DMS79 treated with DMSO at 0.1 percent for 48 hours (cell line): ENCODE results near the gene JAKMIP1.

Experiments used
- DNase-seq: peaks from one replicate; lab custom pipeline; 2025; lab: John Stamatoyannopoulos, UW

JAKMIP1 gene

DNA sequence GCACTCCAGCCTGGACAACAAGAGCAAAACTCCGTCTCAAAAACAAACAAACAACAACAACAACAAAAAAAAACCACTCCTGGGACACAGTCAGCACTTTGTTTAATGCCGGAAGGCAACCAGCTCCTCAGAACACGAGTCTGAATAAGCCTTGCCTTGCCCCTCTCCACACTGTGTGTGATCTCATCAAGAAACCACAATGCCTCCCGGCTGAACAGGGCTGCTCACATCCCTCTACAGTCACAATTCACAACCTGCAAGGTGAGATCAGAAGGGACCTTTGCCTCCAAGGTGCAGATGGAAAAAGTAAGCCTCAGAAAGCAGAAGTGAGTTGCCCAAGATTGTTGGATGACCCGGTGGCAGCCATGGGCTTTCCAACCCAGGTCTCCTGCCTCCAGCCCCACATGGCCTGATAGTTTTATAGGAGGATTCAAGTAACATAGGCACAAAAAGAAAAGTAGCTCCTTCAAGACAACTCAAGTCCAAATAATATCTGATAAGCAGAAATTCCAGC lies 80.8 kb downstream of the JAKMIP1 start:
- DNase-seq = no peak

DNA sequence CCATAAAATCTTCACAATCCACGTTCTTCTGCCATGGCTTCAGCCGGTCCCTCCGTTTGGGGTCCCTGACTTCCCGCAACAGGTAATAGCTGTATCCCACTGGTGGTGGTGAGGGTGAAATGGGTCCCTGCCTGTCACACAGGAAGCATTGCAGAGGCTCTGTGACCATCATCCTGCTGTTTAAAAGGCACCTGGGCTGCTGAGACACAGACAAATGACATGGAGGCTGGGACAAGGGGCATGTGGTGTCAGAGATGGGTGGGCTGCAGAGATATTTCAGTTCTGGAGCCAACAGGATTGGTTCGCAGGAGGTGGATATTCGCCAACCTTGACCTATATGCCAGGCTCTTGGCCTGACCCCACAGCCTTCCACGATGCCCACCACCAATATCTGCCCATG lies 82.1 kb downstream of the JAKMIP1 start:
- no peak for DNase-seq

DNA sequence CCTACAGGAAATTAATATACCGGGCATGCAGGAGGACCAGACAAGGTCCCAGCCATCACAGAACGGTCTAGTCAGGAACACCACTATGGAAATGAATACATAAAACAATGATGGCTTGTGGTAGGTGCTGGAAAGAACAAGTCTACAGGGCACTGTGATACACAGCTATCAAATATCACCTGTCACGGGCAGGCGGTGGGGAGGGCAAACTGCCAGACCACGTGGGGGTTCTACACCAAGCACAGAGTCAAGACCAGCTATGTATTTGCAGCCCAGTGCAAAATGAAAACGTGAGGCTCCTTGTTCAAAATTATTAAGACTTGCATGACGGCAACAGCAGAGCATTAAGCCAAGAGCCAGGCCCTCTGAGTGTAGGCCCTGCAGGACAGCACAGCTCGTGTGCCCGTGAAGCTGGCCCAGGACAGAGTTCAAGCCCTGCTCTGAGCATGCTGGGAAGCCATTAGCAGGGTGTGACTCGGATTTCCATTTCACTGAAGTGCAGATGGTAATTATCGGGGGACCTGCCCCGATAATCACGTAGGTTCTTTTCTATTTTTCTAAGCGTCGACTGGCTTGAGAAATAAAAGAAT lies 83.6 kb downstream of the JAKMIP1 start:
- DNase-seq = peak; percentile 62

DNA sequence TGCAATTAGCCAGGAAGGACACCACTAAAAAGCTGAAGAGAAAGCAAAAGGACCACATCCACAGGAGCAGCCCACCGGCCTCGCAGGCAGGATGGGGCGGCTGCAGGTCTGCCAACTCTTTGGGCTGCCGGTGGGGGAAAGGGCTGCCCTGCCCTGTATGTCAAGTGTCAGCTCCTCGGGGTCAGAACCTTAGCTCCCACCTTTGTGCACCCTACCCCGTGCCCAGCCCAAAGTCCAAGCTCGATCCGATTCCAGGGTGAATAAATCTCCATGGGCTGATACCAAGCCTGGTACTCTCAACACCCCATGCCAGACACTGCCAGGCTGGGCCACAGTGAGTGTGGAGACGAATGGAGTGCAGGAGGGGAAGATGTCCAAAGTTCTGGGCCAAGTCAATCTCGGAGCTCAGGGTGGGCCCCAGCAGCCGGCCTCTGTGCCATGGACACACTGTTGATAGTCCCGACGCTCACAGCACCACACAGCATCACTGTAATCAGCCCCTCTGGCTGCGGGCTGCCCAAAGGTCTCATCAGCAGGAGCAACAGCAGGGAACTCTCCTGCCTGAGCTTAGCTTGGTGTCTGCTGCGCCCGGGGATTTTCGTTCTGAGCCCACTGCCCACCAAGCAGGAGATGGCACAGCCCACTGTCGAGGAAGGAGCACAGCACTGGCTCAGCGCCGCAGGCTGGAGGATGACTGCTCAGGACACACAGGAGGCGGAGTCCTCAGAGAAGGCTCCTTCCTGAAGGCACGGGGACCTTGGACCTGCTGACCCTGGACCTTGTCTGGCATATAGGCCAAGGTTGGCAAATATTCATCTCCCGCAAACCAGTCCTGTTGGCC lies 84.4 kb downstream of the JAKMIP1 start:
- DNase-seq = no peak

DNA sequence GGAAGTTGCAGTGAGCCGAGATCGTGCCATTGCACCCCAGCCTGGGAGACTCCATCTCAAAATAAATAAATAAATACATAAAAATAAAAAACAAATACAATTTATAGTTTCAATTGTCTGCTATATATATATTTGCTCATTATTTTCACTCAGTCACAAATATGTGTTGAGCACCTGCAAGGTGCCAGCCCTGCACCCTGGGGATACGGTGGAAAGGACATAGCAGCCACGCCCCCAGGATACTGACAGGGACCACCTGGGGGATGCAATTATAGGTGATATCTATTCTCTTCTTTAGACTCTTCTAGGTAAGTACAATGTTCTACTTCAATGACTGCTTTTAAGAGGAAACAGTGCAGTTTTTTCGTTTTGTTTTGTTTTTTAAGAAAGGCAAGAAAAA lies 85.0 kb downstream of the JAKMIP1 start:
- DNase-seq = no peak

DNA sequence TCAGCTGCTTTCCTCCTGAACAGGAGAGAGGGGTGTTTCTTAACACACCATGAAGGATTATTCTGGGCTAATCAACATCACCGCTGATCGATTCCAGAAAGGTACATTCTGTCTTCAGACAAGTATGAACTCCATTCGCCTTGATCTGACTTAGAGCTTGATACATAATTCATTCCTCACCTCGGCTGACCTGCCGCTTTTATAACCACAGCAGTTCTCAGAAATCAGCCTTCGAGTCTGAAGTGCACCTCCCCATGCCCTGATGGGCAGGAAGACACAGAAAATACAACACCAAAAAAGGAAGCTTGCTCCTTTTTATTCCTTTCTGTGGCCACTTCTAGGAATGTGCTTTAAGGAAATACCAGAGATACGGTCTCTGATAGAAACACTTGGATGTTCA lies 85.7 kb downstream of the JAKMIP1 start:
- DNase-seq = no peak

DNA sequence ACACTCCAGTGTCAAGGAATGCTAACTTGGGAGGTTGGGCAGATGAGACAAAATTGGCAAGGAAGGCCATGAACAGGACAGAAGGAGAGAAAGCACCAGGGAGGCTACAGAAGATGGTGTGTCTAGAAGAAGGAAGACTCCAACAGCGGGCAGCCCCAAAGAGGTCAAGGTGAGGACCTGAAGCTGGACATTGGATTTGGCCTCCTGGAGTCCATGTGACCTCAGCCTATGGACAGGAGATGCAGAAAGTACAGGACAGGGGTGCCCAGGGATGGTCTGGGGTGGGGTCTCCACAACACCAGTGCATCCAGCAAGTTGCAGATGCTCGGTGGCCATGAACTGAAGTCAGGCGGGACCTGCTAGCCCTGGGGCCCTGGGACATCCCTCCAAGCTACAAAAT lies 86.2 kb downstream of the JAKMIP1 start:
- DNase-seq = no peak

DNA sequence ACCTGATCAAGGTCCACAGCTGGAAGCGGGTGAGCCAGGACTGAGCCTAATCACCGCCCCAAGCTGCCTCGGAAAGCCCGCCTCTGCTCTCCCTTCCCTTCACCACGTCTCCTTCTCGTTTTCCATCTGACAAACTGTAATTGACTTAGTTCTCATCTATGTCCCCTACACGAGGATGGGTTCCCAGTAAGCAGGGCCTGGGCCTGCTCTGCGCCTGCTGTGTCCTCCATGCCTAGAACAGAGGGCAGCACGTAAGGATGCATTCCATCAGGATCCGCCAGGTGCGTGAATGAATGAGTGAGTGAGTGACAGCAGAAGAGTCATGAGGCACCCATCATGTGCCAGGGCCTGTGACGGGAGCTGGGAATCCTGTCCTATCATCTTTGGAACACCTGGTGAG lies 86.7 kb downstream of the JAKMIP1 start:
- DNase-seq = no peak

DNA sequence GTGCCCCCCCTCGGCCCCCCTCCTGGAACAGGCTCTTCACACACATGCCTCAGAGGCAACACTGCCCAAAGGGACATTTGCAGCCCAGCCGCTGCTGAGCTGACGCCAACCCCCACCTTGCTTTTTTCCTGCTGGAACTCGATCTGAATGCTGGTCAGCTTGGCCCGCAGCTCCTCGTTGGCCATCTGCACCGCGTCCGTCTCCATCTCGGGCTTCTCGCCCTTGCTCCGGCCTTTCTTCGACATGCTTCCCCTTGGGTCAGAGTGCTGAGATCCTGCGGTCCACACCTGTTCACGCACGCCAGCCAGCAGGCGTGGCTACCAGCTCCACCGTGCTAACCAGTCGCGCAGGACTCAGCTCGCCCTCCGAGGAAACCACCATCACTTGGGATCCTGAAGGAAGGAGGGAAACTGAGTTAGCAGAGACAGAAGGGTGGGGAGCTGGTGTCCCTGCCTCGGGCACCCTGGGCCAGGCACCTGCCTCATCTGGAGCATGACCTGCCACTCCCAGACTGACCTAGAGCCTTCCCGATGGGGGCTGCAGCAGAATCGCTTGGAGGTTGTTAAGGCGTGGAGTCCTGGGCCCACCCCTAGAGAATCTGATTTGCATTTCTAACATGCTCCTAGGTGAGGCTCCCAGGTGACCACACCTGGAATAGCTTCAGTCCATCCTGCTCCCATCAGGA lies 87.6 kb downstream of the JAKMIP1 start:
- DNase-seq = no peak

DNA sequence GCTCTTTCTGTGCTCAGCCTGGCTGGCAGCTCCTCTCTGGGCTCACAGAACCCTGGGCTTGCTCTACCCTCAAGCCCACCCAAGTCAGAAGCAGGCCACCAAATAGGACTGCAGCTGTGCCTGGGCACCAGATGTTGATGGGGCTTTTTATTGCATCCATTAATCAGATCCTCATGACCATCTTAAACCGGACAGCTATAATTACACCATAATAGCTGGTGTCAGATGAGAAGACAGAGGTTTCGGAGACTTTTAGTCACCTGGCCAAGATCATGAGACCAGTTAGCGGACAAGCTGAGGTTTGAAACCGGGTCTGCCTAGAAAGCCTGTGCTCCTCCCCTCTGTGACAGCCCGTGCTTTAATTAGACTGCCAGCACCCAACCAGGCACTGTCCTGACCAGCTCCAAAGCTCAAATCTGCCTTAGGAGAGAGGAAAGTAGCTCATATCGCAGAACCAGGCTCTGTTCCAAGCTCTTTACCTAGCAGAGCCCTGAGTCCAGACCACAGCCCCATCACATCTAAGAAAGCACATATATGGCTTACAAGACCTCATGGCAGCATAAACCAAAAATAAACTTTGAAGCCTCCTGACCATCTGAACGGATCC lies 88.9 kb downstream of the JAKMIP1 start:
- no peak for DNase-seq

DNA sequence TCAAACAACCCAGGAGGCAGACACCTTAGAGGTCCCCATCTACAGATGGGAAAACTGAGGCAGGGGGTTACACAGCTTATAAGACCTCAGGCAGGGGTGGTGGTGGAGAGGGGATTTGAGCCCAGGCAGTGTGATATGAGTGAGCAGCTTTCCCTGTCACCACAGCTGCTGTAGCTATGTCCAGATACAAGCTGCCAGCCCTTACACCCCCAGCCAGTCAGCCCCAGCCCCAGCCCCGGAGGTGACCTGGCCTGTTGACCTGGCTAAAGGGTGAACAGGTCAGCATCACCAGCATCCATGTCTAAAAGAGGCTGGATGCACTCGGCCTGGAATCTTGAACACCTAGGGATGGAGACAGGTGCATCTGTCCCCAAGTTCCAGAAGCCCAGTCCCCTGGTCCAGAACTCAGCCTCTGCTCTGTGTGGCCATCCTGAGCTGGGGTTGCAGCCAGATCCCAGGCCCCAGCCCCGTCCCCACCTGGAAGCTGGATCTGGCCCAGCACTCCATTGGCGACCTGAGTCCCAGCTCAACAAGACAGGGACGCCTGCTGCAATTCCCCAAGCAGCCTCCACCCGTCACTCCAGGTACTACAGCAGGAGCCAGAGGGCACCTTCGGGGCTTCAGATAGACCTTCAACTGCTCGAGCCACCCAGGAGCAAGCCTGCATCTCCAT lies 89.5 kb downstream of the JAKMIP1 start:
- no peak for DNase-seq

DNA sequence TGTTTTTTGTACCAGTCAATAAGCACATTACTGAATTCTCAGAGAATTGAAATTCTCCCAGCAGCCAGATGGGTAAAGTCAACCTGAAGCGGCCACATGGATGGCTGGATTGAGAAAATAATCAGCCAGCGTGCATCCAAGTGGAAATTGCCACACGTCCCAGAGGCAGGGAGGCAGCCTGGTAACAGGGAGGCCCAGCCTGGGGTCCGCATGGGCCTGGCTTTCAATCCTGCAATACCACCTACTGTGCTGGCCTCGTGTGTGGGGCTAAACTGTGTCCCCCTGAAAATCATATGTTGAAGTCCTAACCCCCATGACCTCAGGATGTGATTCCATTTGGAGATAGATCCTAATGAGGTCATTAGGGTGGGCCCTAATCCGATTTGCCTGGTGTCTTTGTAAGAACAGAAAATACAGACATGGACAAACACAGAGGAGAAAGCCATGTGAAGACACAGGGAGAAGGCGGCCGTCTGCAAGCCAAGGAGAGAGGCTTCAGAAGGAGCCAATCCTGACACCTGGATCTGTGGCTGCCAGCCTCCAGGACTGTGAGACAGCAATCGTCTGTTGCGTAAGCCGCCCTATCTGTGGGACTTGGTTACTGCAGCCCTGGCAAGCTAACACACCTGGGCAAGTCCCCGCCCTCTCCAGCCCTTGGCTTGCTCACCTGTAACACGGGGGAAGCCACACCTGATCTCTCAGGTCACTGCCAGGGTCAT lies 90.3 kb downstream of the JAKMIP1 start:
- no peak for DNase-seq

DNA sequence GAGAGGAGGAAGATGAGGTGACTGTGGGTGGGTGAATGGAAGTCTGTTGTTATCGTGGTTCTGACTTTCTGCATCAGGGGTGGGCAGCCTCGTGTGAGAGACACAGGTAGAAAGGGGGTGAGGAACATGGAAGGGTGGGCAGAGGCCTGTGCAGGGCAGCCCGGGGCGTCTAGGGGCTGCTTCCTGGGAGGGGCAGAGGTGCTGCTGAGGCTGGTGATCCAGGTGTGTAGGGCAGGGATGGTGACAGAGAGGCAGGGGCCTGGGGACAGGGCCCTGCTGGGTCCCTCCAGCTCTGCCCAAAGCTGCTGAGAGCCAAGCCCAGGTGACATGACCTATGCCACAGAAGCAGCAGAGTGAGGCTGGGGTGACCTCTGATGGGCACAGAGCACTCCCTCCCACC lies 92.5 kb downstream of the JAKMIP1 start:
- no peak for DNase-seq

DNA sequence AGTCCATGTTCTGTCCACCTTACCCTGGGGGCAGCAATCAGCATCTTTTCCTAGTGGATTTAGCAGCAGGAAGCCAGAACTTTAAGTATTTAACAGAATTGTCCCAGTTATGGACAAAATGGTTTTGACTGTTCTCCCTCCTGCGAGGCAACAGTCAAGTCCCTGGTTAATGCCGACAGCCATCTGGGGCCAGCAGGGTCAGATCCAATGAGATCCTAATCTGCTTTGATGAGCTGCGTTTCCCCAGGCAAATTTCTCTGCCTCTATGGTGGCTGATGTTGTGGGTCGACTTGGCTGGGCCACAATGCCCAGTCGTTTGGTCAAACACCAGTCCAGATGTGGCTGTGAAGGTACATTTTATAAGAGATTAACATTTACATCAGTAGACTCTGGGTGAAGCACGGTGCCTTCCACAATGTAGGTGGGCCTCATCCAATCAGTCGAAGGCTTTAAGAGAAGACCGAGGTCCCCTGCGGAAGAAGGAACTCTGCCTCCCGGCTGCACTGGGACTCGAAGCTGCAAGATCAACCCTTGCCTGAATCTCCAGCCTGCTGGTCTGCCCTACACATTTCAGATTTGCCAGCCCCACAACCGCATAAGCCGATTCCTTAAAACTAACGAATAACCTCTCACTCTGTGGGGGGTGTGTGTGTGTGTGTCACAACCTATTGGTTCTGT lies 93.1 kb downstream of the JAKMIP1 start:
- no peak for DNase-seq

DNA sequence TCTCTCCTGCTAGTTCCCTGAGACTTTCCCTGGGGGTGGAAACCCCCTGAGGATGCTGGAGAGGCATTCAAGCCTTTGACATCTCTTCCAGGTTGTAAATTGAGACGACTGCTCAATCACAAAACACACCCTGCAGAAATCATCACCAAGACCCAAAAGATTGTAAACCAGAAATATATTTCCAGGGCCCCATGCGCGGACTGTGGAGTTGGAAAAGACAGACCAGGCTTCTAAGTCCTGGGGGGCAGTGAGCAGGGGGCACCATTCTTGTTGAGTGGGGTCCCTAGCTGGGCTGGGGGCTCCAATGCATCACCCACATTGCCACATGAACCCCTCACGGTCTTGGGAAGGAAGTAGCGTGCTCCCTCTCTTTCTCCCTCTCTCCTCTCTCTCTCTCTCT lies 94.2 kb downstream of the JAKMIP1 start:
- DNase-seq = no peak

DNA sequence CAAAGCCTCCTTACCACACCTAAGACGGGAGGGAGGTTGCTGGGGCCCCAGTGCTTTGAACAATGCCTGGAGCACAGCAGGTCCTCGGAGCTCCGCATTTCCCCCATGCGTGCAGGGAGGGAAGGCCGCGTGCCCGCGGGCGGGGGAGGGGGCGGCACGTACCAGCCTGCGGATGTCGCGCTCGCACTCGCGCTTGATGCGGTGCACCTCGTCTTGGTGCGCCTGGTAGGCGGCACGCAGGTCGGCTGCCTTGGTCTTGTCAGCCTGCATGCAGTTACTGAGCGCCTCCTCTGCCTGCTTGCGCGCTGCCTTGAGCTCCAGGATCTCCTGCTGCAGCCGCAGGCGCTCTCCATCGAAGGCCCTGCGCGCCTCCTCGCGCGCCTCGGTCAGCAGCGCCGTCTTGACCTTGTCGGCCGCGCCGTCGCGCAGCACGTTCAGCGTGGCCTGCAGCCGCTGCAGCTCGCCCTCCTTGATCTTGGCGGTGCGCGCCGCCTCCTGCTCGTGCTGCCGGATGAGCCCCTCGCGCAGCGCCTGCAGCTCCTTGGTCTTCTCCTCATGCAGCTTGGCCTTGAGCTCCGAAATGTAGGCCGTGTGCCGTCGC lies 94.9 kb downstream of the JAKMIP1 start:
- DNase-seq = no peak

DNA sequence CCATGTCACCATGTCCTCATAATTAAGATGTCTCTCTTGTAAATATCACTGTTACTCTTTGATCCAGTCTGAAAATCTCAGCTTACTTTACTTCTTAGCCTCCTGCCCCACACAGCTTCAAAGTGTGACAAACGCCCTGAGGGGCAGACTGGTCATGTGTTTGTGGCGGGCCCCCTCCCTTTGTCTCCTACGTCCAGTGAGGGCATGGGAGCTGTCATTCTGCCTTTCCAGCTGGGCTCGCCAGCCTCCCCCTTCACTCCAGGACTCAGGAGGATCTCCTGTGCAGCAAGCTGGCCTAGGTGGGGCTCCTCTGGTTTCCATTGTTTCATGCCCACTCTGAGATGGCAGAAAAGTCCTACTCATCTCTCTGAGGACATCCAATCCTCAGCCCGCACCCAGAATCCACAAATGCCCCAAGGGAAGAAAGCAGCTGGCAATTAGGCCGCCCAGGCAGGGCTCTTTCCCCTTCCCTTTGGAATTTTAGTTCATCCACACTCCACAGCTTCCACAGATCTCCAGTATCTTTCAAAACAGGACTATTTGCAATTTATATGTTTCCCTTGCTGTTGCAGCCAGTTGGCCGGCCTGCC lies 95.7 kb downstream of the JAKMIP1 start:
- DNase-seq = no peak

DNA sequence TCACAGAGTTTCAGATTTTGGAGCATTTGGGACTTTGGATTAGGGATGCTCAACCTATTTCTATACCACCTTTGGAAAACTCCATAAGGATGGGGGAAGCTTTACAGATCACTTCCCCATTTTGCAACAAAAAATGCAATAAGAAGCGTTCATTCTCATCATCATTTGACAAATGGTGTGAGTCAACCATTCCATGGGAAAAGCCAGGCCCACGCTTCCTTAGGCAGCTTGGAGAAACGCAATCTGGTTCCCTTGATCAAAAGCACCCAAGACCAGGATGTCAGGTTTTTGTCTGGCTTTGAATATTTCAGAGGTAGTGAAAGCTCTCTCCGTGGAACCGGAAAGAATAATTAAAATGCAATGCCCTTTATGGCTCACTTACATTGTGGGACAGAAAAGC lies 102.8 kb downstream of the JAKMIP1 start:
- no peak for DNase-seq

DNA sequence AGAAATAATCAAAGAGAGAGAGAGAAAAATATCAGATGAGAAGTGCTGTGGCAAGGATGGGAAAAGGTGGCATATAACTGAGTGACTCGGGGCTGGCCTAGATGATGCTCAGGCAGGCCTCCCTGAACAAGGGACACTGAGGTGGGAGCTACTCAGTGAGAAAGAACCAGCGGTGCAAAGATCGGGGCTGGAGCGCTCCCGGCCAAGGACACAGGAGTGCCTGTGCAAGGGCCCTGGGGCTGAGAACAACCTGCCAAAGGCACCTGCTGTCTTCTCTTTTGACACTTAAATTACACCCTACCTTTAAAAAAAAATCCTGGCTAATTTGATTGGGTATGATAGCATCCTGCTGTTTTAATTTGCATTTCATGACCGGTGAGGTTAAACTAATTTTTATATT lies 104.5 kb downstream of the JAKMIP1 start:
- no peak for DNase-seq
